Heart left ventricle (tissue), 13 donors: ENCODE results near the gene A1BG.

Experiments used
- POLR2A ChIP-seq, 2 donors: fragments of 450-650 bp; IDR thresholded peaks; one replicate each; pipeline ENCODE4 v1.6.1; 2017; ENCODE audit warnings: antibody characterized with exemption in 2 of 2, mild to moderate bottlenecking in 2 of 2, moderate library complexity in 2 of 2
- TF ChIP-seq, protein P1 (sequence below), 12 donors: fragments of 200-600 bp; sonication (generic) in 4 of 12; IDR thresholded peaks; one replicate each; pipeline versions ENCODE4 v1.5.0 to v1.8.0; 2018 to 2022; ENCODE audit warnings: antibody characterized with exemption in 12 of 12, mild to moderate bottlenecking in 5 of 12
- donor health status: ischemic (EF 13 %, LVEDD 7.1; RV severe dilation, severe dysfunction).
- donor health status: DM: no; HTN: yes; CAD: no.
- donor health status: DM: no; HTN: no; CAD: no.
- donor health status: ischemic (EF 25% LVEDD 6.9; RV normal size, moderate dysfunction).
- donor health status: ischemic (EF 25% LVEDD 5.7; RV mildly dilated, moderate dysfunction).
- donor health status: ischemic (EF 35%, LVEDD 5.7; RV mildly dilated, moderate dysfunction).
- donor health status: nonischemic (EF 11% LVEDD 7.7; RV severe dilation, severe dysfunction).
- donor health status: DM: yes; HTN: yes; CAD: no.
- donor health status: PGD.
- donor health status: ischemic (EF 29% LVEDD 5.4; RV normal size, mild dysfunction).
- donor health status: nonischemic (EF 23%, LVEDD 6.1; RV moderate dilation, normal function).

- TF ChIP-seq, protein P1, sequence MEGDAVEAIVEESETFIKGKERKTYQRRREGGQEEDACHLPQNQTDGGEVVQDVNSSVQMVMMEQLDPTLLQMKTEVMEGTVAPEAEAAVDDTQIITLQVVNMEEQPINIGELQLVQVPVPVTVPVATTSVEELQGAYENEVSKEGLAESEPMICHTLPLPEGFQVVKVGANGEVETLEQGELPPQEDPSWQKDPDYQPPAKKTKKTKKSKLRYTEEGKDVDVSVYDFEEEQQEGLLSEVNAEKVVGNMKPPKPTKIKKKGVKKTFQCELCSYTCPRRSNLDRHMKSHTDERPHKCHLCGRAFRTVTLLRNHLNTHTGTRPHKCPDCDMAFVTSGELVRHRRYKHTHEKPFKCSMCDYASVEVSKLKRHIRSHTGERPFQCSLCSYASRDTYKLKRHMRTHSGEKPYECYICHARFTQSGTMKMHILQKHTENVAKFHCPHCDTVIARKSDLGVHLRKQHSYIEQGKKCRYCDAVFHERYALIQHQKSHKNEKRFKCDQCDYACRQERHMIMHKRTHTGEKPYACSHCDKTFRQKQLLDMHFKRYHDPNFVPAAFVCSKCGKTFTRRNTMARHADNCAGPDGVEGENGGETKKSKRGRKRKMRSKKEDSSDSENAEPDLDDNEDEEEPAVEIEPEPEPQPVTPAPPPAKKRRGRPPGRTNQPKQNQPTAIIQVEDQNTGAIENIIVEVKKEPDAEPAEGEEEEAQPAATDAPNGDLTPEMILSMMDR (IDR thresholded peaks at IDR 0.05): no peak
- no peak for TF ChIP-seq POLR2A (IDR thresholded peaks at IDR 0.05)
Observed at GRCh38 chr19:58338336-58338735, 15.0 kb downstream of the A1BG start.
